Mesendoderm (in vitro differentiated cells): Measurements from ENCODE around the gene KIAA0319L.

Experiments
- DNase-seq: peaks from one replicate; pipeline ENCODE4 v3.0.0; 2013
- H2AK5ac ChIP-seq: 2 replicates; pipeline ENCODE4 v1.6.1; 2013; ENCODE audit warnings: low read length, inconsistent platforms
- H2BK120ac ChIP-seq: 2 replicates; pipeline ENCODE4 v1.6.1; 2013; ENCODE audit warnings: low read depth, mild to moderate bottlenecking, low read length, moderate library complexity, mixed read lengths
- H2BK15ac ChIP-seq: replicated peaks from 2 replicates; pipeline ENCODE4 v1.6.1; 2013; ENCODE audit warnings: low read depth, mild to moderate bottlenecking, moderate library complexity
- H2BK5ac ChIP-seq: 2 replicates; pipeline ENCODE4 v1.6.1; 2013; ENCODE audit warnings: low read length, inconsistent platforms
- H3K18ac ChIP-seq: 2 replicates; pipeline ENCODE4 v1.6.1; 2013; ENCODE audit warnings: mild to moderate bottlenecking, low read length, mixed read lengths
- H3K23ac ChIP-seq: one replicate; pipeline ENCODE4 v1.6.1; 2013; ENCODE audit warnings: low read length
- H3K27ac ChIP-seq: 2 replicates; pipeline ENCODE4 v1.5.1; 2013; ENCODE audit warnings: low read depth, mild to moderate bottlenecking, inconsistent platforms, low read length, moderate library complexity
- H3K27me3 ChIP-seq: 2 replicates; pipeline ENCODE4 v1.6.1; 2013; ENCODE audit warnings: low read length, control low read depth, mild to moderate bottlenecking, inconsistent platforms; ENCODE audit not compliant: insufficient read depth, poor library complexity
- H3K36me3 ChIP-seq: 2 replicates; pipeline ENCODE4 v1.6.1; 2013; ENCODE audit warnings: low read length, inconsistent platforms; ENCODE audit not compliant: control insufficient read depth, insufficient read depth
- H3K4ac ChIP-seq: one replicate; pipeline ENCODE4 v1.6.1; 2013; ENCODE audit warnings: low read depth, mild to moderate bottlenecking, low read length, moderate library complexity
- H3K4me1 ChIP-seq: 2 replicates; pipeline ENCODE4 v1.6.1; 2013; ENCODE audit warnings: low read depth, low read length, inconsistent platforms; ENCODE audit not compliant: control insufficient read depth
- H3K4me2 ChIP-seq: 2 replicates; pipeline ENCODE4 v1.6.1; 2013; ENCODE audit warnings: low read length
- H3K4me3 ChIP-seq: 2 replicates; pipeline ENCODE4 v1.5.1; 2013; ENCODE audit warnings: mild to moderate bottlenecking, low read length
- H3K56ac ChIP-seq: one replicate; pipeline ENCODE4 v1.6.1; 2013; ENCODE audit warnings: low read length
- H3K79me1 ChIP-seq: 2 replicates; pipeline ENCODE4 v1.6.1; 2013; ENCODE audit warnings: low read length, inconsistent platforms
- H3K79me2 ChIP-seq: 2 replicates; pipeline ENCODE4 v1.6.1; 2013; ENCODE audit warnings: mild to moderate bottlenecking, low read length; ENCODE audit not compliant: control insufficient read depth, insufficient read depth
- H3K9ac ChIP-seq: 2 replicates; pipeline ENCODE4 v1.6.1; 2013; ENCODE audit warnings: low read length, inconsistent platforms
- H4K5ac ChIP-seq: one replicate; pipeline ENCODE4 v1.6.1; 2013; ENCODE audit warnings: low read length
- H4K8ac ChIP-seq: one replicate; pipeline ENCODE4 v1.6.1; 2013; ENCODE audit warnings: low read depth, mild to moderate bottlenecking, control low read depth, low read length, moderate library complexity
- WGBS: extraction: QIAGEN DNeasy Blood & Tissue Kit; methylation state at CpG from one replicate; pipeline ENCODE4 v1.1.7; 2013; ENCODE audit warnings: low lambda C conversion rate, missing lambda C conversion rate; ENCODE audit not compliant: insufficient coverage; ENCODE audit errors: extremely low coverage; 5-methylcytosine and 5-hydroxymethylcytosine counted together

Gene KIAA0319L

DNA sequence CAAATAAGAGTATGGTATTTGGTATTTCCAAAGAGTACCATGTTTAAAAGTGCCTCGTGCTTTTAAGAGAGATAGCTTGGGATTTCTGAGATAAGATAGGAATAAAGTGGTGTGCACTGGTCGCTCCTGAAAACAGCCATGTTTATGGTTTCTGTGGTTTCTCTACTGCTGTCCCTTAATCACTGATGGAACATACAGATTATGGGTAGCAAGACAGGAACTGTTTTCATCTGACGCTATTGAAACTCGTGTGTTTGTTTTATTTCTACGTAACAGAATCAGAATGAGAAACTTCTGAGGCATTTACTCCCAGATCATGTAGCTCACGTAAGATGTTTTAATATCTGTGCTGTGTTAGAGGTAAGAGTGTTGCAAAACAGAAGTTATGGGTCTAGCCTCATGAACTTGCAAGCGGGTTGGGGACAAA, 126.0 kb downstream of the KIAA0319L start:
- Histone ChIP-seq H3K36me3 (peaks cover 3% of the 10 kb centered on the region), H4K5ac (no peak overlapping the region), H3K27me3 (no peaks in the 10 kb centered on the region), H3K56ac (no peak overlapping the region), H2BK120ac (no peak overlapping the region), H3K27ac (no peak overlapping the region), H3K79me1 (no peaks in the 10 kb centered on the region), H3K4ac (no peak overlapping the region), H2AK5ac (no peak overlapping the region), H2BK15ac (no peak overlapping the region), H4K8ac (no peak overlapping the region), H3K4me2 (no peak overlapping the region), H3K23ac (no peak overlapping the region), H2BK5ac (no peak overlapping the region), H3K4me3 (no peak overlapping the region), H3K18ac (no peak overlapping the region), H3K79me2 (no peaks in the 10 kb centered on the region), H3K4me1 (peaks cover 2% of the 10 kb centered on the region), H3K9ac (no peak overlapping the region)
- no CpG with 5 or more reads among the region's 7 CpGs for WGBS
- no peak for DNase-seq

- Histone ChIP-seq H3K9ac (no peak overlapping the region), H3K18ac (no peak overlapping the region), H2BK120ac (no peak overlapping the region), H3K4me1 (peaks cover 2% of the 10 kb centered on the region), H4K5ac (no peak overlapping the region), H3K27ac (no peak overlapping the region), H3K36me3 (peaks cover under 1% of the 10 kb centered on the region), H2BK5ac (no peak overlapping the region), H3K4me2 (no peak overlapping the region), H3K4me3 (no peak overlapping the region), H3K23ac (no peak overlapping the region), H2BK15ac (no peak overlapping the region), H4K8ac (no peak overlapping the region), H3K79me1 (no peaks in the 10 kb centered on the region), H2AK5ac (no peak overlapping the region), H3K79me2 (no peaks in the 10 kb centered on the region), H3K56ac (no peak overlapping the region), H3K27me3 (no peaks in the 10 kb centered on the region), H3K4ac (no peak overlapping the region)
- no peak for DNase-seq
- no CpG with 5 or more reads among the region's 4 CpGs for WGBS
These were observed 126.4 kb downstream of the KIAA0319L start for GRCh38 chr1:35430762-35431161.

GRCh38 chr1:35428360-35428759, 128.8 kb downstream of the KIAA0319L start:
- no peaks in the 10 kb centered on the region for H3K36me3 ChIP-seq

GRCh38 chr1:35426097-35426586, 131.1 kb downstream of the KIAA0319L start:
- Histone ChIP-seq H3K4me2 (no peak overlapping the region), H3K9ac (no peak overlapping the region), H3K23ac (no peak overlapping the region), H2BK120ac (no peak overlapping the region), H3K27ac (no peak overlapping the region), H4K8ac (no peak overlapping the region), H2BK15ac (no peak overlapping the region), H3K4ac (no peak overlapping the region), H3K4me1 (peaks cover 2% of the 10 kb centered on the region), H3K79me2 (no peaks in the 10 kb centered on the region), H3K56ac (no peak overlapping the region), H2BK5ac (no peak overlapping the region), H3K18ac (no peak overlapping the region), H3K36me3 (no peaks in the 10 kb centered on the region), H3K79me1 (no peaks in the 10 kb centered on the region), H2AK5ac (no peak overlapping the region), H4K5ac (no peak overlapping the region), H3K27me3 (no peaks in the 10 kb centered on the region), H3K4me3 (no peak overlapping the region)
- WGBS, result no CpG with 5 or more reads among the region's 2 CpGs
- peak; percentile 38 for DNase-seq

More at GRCh38 chr1:35428360-35428759, 128.8 kb downstream of the KIAA0319L start:
- no peak overlapping the region for H2AK5ac ChIP-seq
- no peak overlapping the region for H3K18ac ChIP-seq
- no peak overlapping the region for H3K9ac ChIP-seq
- H3K27me3 ChIP-seq, result no peaks in the 10 kb centered on the region
- no peak for DNase-seq
- H3K27ac ChIP-seq, result no peak overlapping the region
- no peak overlapping the region for H3K23ac ChIP-seq
- no peak overlapping the region for H3K4me3 ChIP-seq
- H4K5ac ChIP-seq, result no peak overlapping the region
- no peak overlapping the region for H2BK5ac ChIP-seq
- H3K79me1 ChIP-seq, result no peaks in the 10 kb centered on the region
- H2BK15ac ChIP-seq, result no peak overlapping the region
- H3K79me2 ChIP-seq, result no peaks in the 10 kb centered on the region
- H3K56ac ChIP-seq, result no peak overlapping the region
- no peak overlapping the region for H3K4ac ChIP-seq
- H3K4me2 ChIP-seq, result no peak overlapping the region
- H2BK120ac ChIP-seq, result no peak overlapping the region
- H4K8ac ChIP-seq, result no peak overlapping the region
- peaks cover 2% of the 10 kb centered on the region for H3K4me1 ChIP-seq
- no CpG with 5 or more reads among the region's 7 CpGs for WGBS

DNA sequence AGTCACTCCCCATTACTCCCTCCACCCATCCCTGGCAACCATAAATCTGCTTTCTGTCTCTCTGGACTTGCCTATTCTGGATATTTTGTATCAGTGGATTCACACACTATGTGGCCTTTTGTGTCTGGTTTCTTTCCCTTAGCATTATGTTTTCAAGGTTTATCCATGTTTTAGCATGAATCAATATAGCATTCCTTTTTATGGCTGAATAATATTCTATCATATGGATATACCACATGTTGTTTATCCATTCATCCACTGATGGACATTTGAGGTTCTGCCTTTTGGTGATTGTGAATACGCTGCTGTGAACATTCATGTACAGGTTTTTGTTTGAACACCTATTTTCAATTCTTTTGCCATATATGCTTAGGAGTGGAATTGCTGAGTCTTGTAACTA, 148.3 kb downstream of the KIAA0319L start:
- Histone ChIP-seq H3K56ac (no peak overlapping the region), H3K18ac (no peak overlapping the region), H3K4me1 (peaks cover 2% of the 10 kb centered on the region), H2AK5ac (no peak overlapping the region), H3K27ac (no peak overlapping the region), H3K79me2 (no peaks in the 10 kb centered on the region), H3K4me2 (no peak overlapping the region), H3K79me1 (no peaks in the 10 kb centered on the region), H4K8ac (no peak overlapping the region), H2BK15ac (no peak overlapping the region), H3K27me3 (no peaks in the 10 kb centered on the region), H3K36me3 (peaks cover 7% of the 10 kb centered on the region), H3K4me3 (no peak overlapping the region), H4K5ac (no peak overlapping the region), H3K23ac (no peak overlapping the region), H3K4ac (no peak overlapping the region), H2BK120ac (no peak overlapping the region), H3K9ac (no peak overlapping the region), H2BK5ac (no peak overlapping the region)
- DNase-seq, result no peak
- WGBS, result no CpG with 5 or more reads among the region's 1 CpG

- H3K79me2 ChIP-seq, result no peaks in the 10 kb centered on the region
- no peak overlapping the region for H4K5ac ChIP-seq
- no peak overlapping the region for H2BK5ac ChIP-seq
- H3K23ac ChIP-seq, result no peak overlapping the region
- no peak overlapping the region for H3K4me2 ChIP-seq
- no peak overlapping the region for H3K9ac ChIP-seq
- no peak overlapping the region for H3K4ac ChIP-seq
- H3K27ac ChIP-seq, result no peak overlapping the region
- H3K79me1 ChIP-seq, result no peaks in the 10 kb centered on the region
- peaks cover 7% of the 10 kb centered on the region for H3K36me3 ChIP-seq
- no peak for DNase-seq
- no peak overlapping the region for H4K8ac ChIP-seq
- H3K18ac ChIP-seq, result no peak overlapping the region
- no peak overlapping the region for H2AK5ac ChIP-seq
- no peaks in the 10 kb centered on the region for H3K27me3 ChIP-seq
- no peak overlapping the region for H2BK120ac ChIP-seq
- peaks cover 2% of the 10 kb centered on the region for H3K4me1 ChIP-seq
- H2BK15ac ChIP-seq, result no peak overlapping the region
- no CpG with 5 or more reads among the region's 4 CpGs for WGBS
- H3K56ac ChIP-seq, result no peak overlapping the region
- H3K4me3 ChIP-seq, result no peak overlapping the region
These were observed 149.5 kb downstream of the KIAA0319L start for GRCh38 chr1:35407743-35408142.
